Neural progenitor cell (in vitro differentiated cells): ENCODE results near the gene RBM33.

Experiments
- CTCF ChIP-seq: fragments of 200-600 bp; sonication (generic); IDR thresholded peaks from 2 replicates; pipeline ENCODE4 v1.5.1; 2017; ENCODE audit warnings: antibody characterized with exemption, mild to moderate bottlenecking
- EZH2 ChIP-seq: fragments of 200-600 bp; sonication (generic); IDR thresholded peaks from 2 replicates; pipeline ENCODE4 v1.6.1; 2017; ENCODE audit warnings: antibody characterized with exemption, mild to moderate bottlenecking, moderate library complexity

GRCh38 chr7:155646669-155647068 lies 2.2 kb downstream of the RBM33 start:
- TF ChIP-seq CTCF (no peak), EZH2 (no peak)
